KMS-11 (cell line): ENCODE results near the gene RBM28.

Experiments
- H2AFZ ChIP-seq: fragments of 200-600 bp; sonication (generic); 2 replicates; pipeline ENCODE4 v1.6.1; 2016; ENCODE audit warnings: antibody characterized with exemption, mixed run types, low read depth
- H3K27ac ChIP-seq: fragments of 200-600 bp; sonication (generic); 2 replicates; pipeline ENCODE4 v1.6.1; 2016; ENCODE audit warnings: mild to moderate bottlenecking, mixed run types
- H3K27me3 ChIP-seq: fragments of 200-600 bp; sonication (generic); 2 replicates; pipeline ENCODE4 v1.6.1; 2017; ENCODE audit warnings: mild to moderate bottlenecking, low read depth, mixed run types, moderate library complexity; ENCODE audit not compliant: insufficient read depth
- H3K36me3 ChIP-seq: fragments of 200-600 bp; sonication (generic); 2 replicates; pipeline ENCODE4 v1.6.1; 2017; ENCODE audit warnings: mild to moderate bottlenecking, mixed run types; ENCODE audit not compliant: insufficient read depth
- H3K4me1 ChIP-seq: fragments of 200-600 bp; sonication (generic); 2 replicates; pipeline ENCODE4 v1.6.1; 2016; ENCODE audit warnings: mild to moderate bottlenecking, low read depth, mixed run types; ENCODE audit not compliant: poor library complexity, severe bottlenecking
- H3K4me2 ChIP-seq: fragments of 200-600 bp; sonication (generic); 2 replicates; pipeline ENCODE4 v1.7.0; 2016; ENCODE audit warnings: mild to moderate bottlenecking, mixed run types
- H3K4me3 ChIP-seq: fragments of 200-600 bp; sonication (generic); IDR thresholded peaks from 2 replicates; pipeline ENCODE4 v1.6.1; 2017; ENCODE audit warnings: low read depth, low read length, mixed read lengths; ENCODE audit not compliant: insufficient read depth
- H3K79me2 ChIP-seq: fragments of 200-600 bp; sonication (generic); 2 replicates; pipeline ENCODE4 v1.6.1; 2016; ENCODE audit warnings: low read depth, mixed run types; ENCODE audit not compliant: insufficient read depth
- H3K9ac ChIP-seq: fragments of 200-600 bp; sonication (generic); 2 replicates; pipeline ENCODE4 v1.6.1; 2016; ENCODE audit warnings: mild to moderate bottlenecking, mixed run types
- H4K20me1 ChIP-seq: fragments of 200-600 bp; sonication (generic); 2 replicates; pipeline ENCODE4 v1.6.1; 2016; ENCODE audit warnings: mild to moderate bottlenecking, mixed run types; ENCODE audit not compliant: insufficient read depth
- TF ChIP-seq, protein P1 (sequence below): fragments of 200-600 bp; sonication (generic); conservative IDR thresholded peaks from 2 replicates; pipeline ENCODE4 v1.6.1; 2017; ENCODE audit warnings: low read depth, mild to moderate bottlenecking, antibody characterized with exemption, low read length, moderate library complexity, mixed read lengths

Gene RBM28

DNA sequence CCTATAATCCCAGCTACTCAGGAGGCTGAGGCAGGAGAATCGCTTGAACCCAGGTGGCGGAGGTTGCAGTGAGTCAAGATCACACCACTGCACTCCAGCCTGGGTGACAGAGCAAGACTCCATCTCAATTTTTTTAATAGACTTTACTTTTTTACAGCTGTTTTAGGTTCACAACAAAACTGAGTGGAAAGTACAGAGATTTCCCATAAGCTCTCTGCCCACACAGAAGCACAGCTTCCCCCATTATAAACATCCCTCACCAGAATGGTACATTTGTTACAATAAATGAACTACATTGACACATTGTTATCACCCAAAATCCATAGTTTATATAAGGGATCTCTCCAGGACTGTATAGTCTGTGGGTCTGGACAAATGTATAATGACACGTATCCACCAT, 32.4 kb upstream of the RBM28 start:
- no peaks in the 10 kb centered on the region for H3K79me2 ChIP-seq
- no peak overlapping the region for H3K4me2 ChIP-seq
- H3K4me1 ChIP-seq, result no peaks in the 10 kb centered on the region
- no peaks in the 10 kb centered on the region for H4K20me1 ChIP-seq
- H3K27me3 ChIP-seq, result no peaks in the 10 kb centered on the region
- no peak overlapping the region for H3K4me3 ChIP-seq
- no peaks in the 10 kb centered on the region for H3K36me3 ChIP-seq
- H2AFZ ChIP-seq, result no peak overlapping the region
- no peak overlapping the region for H3K27ac ChIP-seq
- TF ChIP-seq, protein P1, sequence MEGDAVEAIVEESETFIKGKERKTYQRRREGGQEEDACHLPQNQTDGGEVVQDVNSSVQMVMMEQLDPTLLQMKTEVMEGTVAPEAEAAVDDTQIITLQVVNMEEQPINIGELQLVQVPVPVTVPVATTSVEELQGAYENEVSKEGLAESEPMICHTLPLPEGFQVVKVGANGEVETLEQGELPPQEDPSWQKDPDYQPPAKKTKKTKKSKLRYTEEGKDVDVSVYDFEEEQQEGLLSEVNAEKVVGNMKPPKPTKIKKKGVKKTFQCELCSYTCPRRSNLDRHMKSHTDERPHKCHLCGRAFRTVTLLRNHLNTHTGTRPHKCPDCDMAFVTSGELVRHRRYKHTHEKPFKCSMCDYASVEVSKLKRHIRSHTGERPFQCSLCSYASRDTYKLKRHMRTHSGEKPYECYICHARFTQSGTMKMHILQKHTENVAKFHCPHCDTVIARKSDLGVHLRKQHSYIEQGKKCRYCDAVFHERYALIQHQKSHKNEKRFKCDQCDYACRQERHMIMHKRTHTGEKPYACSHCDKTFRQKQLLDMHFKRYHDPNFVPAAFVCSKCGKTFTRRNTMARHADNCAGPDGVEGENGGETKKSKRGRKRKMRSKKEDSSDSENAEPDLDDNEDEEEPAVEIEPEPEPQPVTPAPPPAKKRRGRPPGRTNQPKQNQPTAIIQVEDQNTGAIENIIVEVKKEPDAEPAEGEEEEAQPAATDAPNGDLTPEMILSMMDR, result no peak
- H3K9ac ChIP-seq, result no peak overlapping the region

DNA sequence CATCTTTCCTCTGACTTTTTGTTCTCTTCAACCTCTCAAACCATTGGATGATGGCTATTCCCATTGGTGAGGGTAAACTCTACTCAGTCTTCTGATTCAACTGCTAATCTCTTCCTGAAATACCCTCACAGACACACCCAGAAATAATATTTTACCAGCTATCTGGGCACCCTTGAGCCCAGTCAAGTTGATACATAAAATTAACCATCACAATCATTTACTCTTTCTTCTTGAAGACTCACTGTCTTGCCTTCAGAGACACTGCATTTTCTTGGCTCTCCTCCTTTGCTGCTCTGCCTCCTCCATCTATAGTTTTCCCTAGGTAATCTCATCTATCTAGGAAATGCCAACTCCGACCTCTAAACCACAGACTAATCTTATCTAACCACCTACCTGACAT, 30.3 kb upstream of the RBM28 start:
- Histone ChIP-seq H3K4me2 (no peak overlapping the region), H3K4me3 (no peak overlapping the region), H4K20me1 (no peaks in the 10 kb centered on the region), H3K9ac (no peak overlapping the region), H3K4me1 (no peaks in the 10 kb centered on the region), H3K79me2 (no peaks in the 10 kb centered on the region), H3K36me3 (no peaks in the 10 kb centered on the region), H2AFZ (no peak overlapping the region), H3K27ac (no peak overlapping the region), H3K27me3 (no peaks in the 10 kb centered on the region)
- TF ChIP-seq, protein P1, result no peak

DNA sequence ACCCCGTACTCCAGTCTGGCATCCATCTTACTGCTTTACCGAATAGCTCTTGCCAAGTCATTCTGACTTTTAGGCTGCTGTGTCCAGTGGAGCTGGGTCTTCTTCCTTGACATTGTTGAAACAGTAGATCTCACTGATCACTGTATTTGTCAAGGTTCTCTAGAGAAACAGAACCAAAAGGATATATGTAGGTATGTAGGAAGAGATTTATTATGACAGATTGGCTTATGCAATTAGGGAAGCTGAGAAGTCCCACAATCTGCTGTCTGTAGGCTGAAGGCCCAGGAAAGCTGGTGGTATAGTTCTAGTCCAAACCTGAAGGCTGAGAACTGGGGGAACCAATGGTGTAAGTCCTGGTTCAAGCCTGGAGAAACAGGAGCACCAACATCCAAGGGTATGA, 29.9 kb upstream of the RBM28 start:
- Histone ChIP-seq H4K20me1 (no peaks in the 10 kb centered on the region), H3K4me3 (no peak overlapping the region), H3K36me3 (no peaks in the 10 kb centered on the region), H3K9ac (no peak overlapping the region), H2AFZ (no peak overlapping the region), H3K27ac (no peak overlapping the region), H3K4me1 (no peaks in the 10 kb centered on the region), H3K79me2 (no peaks in the 10 kb centered on the region), H3K27me3 (no peaks in the 10 kb centered on the region), H3K4me2 (no peak overlapping the region)
- TF ChIP-seq, protein P1, result no peak

DNA sequence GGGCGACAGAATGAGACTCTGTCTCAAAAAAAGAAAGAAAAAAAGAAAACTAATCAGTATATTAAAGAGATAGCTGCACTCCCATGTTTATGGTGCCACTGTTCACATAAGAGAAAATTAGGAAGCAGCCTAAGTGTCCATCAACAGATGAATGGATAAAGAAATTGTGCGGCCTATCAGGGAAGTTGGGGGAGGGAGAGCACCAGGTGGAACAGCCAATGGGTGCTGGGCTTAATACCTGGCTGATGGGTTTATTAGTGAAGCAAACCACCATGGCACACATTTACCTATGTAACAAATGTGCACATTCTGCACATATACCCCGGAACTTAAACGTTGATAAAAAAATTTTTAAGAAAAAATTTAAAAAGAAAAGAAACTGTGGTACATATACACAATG, 26.8 kb upstream of the RBM28 start:
- TF ChIP-seq, protein P1, result no peak
- no peak overlapping the region for H3K4me2 ChIP-seq
- no peaks in the 10 kb centered on the region for H3K36me3 ChIP-seq
- no peaks in the 10 kb centered on the region for H3K79me2 ChIP-seq
- H4K20me1 ChIP-seq, result no peaks in the 10 kb centered on the region
- H3K9ac ChIP-seq, result no peak overlapping the region
- H3K27me3 ChIP-seq, result peaks cover 10% of the 10 kb centered on the region; the same call in 1 of the 2 replicates
- no peaks in the 10 kb centered on the region for H3K4me1 ChIP-seq
- H2AFZ ChIP-seq, result no peak overlapping the region
- no peak overlapping the region for H3K27ac ChIP-seq
- no peak overlapping the region for H3K4me3 ChIP-seq

DNA sequence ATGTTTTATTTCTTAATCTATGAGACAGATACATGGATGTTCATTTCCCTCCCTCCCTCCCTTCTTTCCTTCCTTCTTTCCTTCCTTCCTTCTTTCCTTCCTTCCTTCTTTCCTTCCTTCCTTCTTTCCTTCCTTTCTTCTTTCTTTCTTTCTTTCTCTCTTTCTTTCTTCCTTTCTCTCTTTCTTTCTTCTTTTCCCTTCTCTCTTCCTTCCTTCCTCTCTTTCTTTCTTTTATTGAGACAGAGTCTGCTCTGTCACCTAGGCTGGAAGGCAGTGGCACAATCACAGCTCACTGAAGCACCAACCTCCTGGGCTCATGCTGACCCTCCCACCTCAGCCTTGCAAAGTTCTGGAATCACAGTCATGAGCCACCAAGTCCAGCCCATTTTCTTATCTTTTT, 23.3 kb upstream of the RBM28 start:
- no peak overlapping the region for H3K27ac ChIP-seq

More for the DNA sequence above, 23.3 kb upstream of the RBM28 start:
- no peaks in the 10 kb centered on the region for H3K79me2 ChIP-seq
- no peak overlapping the region for H2AFZ ChIP-seq
- H3K4me3 ChIP-seq, result no peak overlapping the region
- H3K27me3 ChIP-seq, result peaks cover 36% of the 10 kb centered on the region
- H3K9ac ChIP-seq, result no peak overlapping the region
- no peaks in the 10 kb centered on the region for H4K20me1 ChIP-seq
- H3K36me3 ChIP-seq, result no peaks in the 10 kb centered on the region
- TF ChIP-seq, protein P1, result no peak
- no peak overlapping the region for H3K4me2 ChIP-seq
- H3K4me1 ChIP-seq, result no peaks in the 10 kb centered on the region
